PC-3 (cell line): ENCODE results near the gene WTIP.

ENCODE experiments used
- EZH2 ChIP-seq: fragments of 300-600 bp; sonication (generic); IDR thresholded peaks from one replicate; pipeline ENCODE4 v1.6.1; 2017; ENCODE audit warnings: antibody characterized with exemption, mild to moderate bottlenecking, low read length; ENCODE audit not compliant: unreplicated experiment
- EZH2phosphoT487 ChIP-seq: fragments of 300-600 bp; sonication (generic); IDR thresholded peaks from 2 replicates; pipeline ENCODE4 v1.6.1; 2018; ENCODE audit warnings: mild to moderate bottlenecking, antibody characterized with exemption, low read length, borderline replicate concordance
- TF ChIP-seq, protein P1 (sequence below): fragments of 300-600 bp; sonication (generic); conservative IDR thresholded peaks from 2 replicates; pipeline ENCODE4 v1.5.1; 2017; ENCODE audit warnings: antibody characterized with exemption, low read depth, mild to moderate bottlenecking, low read length

DNA sequence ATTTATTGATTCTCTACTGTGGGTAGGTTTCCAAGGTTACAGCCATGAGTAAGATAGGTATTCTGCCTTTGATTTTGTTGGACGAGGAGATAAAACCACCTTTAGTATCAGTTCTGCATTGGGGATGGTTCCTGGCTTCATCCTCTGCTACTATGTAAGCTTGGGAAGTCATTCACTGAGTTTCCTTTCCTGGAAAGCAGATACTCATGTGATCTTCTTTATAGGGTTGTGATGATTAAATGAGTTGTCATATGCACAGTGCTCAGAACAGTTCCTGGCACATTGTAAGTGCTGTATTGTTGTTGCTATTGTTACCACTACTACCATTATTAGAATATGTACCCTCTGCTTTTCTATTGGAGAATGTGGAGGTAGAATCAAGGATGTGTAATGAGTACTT is 13.1 kb upstream of the WTIP start:
- TF ChIP-seq, protein P1, sequence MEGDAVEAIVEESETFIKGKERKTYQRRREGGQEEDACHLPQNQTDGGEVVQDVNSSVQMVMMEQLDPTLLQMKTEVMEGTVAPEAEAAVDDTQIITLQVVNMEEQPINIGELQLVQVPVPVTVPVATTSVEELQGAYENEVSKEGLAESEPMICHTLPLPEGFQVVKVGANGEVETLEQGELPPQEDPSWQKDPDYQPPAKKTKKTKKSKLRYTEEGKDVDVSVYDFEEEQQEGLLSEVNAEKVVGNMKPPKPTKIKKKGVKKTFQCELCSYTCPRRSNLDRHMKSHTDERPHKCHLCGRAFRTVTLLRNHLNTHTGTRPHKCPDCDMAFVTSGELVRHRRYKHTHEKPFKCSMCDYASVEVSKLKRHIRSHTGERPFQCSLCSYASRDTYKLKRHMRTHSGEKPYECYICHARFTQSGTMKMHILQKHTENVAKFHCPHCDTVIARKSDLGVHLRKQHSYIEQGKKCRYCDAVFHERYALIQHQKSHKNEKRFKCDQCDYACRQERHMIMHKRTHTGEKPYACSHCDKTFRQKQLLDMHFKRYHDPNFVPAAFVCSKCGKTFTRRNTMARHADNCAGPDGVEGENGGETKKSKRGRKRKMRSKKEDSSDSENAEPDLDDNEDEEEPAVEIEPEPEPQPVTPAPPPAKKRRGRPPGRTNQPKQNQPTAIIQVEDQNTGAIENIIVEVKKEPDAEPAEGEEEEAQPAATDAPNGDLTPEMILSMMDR = no peak
- TF ChIP-seq EZH2 = no peak
- TF ChIP-seq EZH2phosphoT487 = no peak
